H1 (cell line): ENCODE results near the gene RAPGEF5. TPM values are rescaled to one million over a fixed set of nuclear protein-coding genes. Genes with fewer than 3 reads are reported as not detected.

ENCODE experiments used
- CTCF ChIA-PET: fragments of 300-600 bp; sonication (Branson Sonifier 250); formaldehyde crosslinking; loops from one replicate; lab custom pipeline; 2021; ENCODE audit not compliant: partially characterized antibody; lab: Charles Lee
- POLR2A ChIA-PET: fragments of 300-600 bp; sonication (Branson Sonifier 250); formaldehyde crosslinking; loops from one replicate; lab custom pipeline; 2021; ENCODE audit warnings: inconsistent platforms; ENCODE audit not compliant: partially characterized antibody; lab: Charles Lee
- DNase-seq, 2 experiments: peaks; one replicate each; pipeline versions ENCODE4 v3.0.0 to v3.0.0-alpha.2; 2010 to 2022; ENCODE audit warnings: low spot score in 2 of 2, low read depth in 1 of 2, mixed read lengths in 1 of 2
- FAIRE-seq: peaks from 2 replicates; lab custom pipeline; 2011; peaks lifted over from hg19 to GRCh38; lab: Jason Lieb, UNC
- H2AFZ ChIP-seq: 2 replicates; pipeline ENCODE4 v1.8.1; 2012; ENCODE audit warnings: low read length, inconsistent platforms
- H2AK5ac ChIP-seq: 2 replicates; pipeline ENCODE4 v1.6.1; 2013; ENCODE audit warnings: low read depth, low read length
- H2BK120ac ChIP-seq: replicated peaks from 2 replicates; pipeline ENCODE3; 2013; ENCODE audit warnings: low read depth, low read length, inconsistent platforms
- H2BK12ac ChIP-seq: 2 replicates; pipeline ENCODE4 v1.6.1; 2013; ENCODE audit warnings: low read depth, low read length
- H2BK15ac ChIP-seq: 2 replicates; pipeline ENCODE4 v1.6.1; 2013; ENCODE audit warnings: low read length
- H2BK20ac ChIP-seq: 2 replicates; pipeline ENCODE4 v1.6.1; 2013; ENCODE audit warnings: low read length
- H2BK5ac ChIP-seq: 2 replicates; pipeline ENCODE4 v1.6.1; 2013; ENCODE audit warnings: low read depth, low read length
- H3K14ac ChIP-seq: 2 replicates; pipeline ENCODE4 v1.6.1; 2013; ENCODE audit warnings: inconsistent platforms; ENCODE audit not compliant: insufficient read length
- H3K18ac ChIP-seq: 2 replicates; pipeline ENCODE4 v1.6.1; 2013; ENCODE audit warnings: low read length; ENCODE audit errors: extremely low read depth
- H3K23ac ChIP-seq: 2 replicates; pipeline ENCODE4 v1.6.1; 2013; ENCODE audit warnings: inconsistent platforms; ENCODE audit not compliant: insufficient read length
- H3K23me2 ChIP-seq: 2 replicates; pipeline ENCODE4 v1.6.1; 2013; ENCODE audit warnings: low read depth, low read length
- H3K27ac ChIP-seq: 2 replicates; pipeline ENCODE4 v1.6.1; 2011; ENCODE audit warnings: low read depth, low read length, inconsistent platforms
- H3K27me3 ChIP-seq, 4 experiments: replicated peaks in 1 of 4; 1 replicate in 1 of 4; 2 replicates in 3 of 4; pipeline versions ENCODE4 v1.6.1 to v1.8.1; 2011 to 2013; ENCODE audit warnings: low read length in 3 of 4, mild to moderate bottlenecking in 3 of 4, inconsistent platforms in 2 of 4, mixed read lengths in 2 of 4, moderate library complexity in 1 of 4; ENCODE audit not compliant: control insufficient read depth in 3 of 4, insufficient read depth in 3 of 4; ENCODE audit errors: extremely low read depth in 1 of 4
- H3K36me3 ChIP-seq, 4 experiments: 2 replicates each; pipeline versions ENCODE4 v1.6.1 to v1.8.1; 2011 to 2013; ENCODE audit warnings: mild to moderate bottlenecking in 4 of 4, low read length in 3 of 4, moderate library complexity in 2 of 4, control low read depth in 1 of 4, inconsistent platforms in 1 of 4; ENCODE audit not compliant: insufficient read depth in 4 of 4, control insufficient read depth in 2 of 4
- H3K4ac ChIP-seq: replicated peaks from 2 replicates; pipeline ENCODE3; 2013; ENCODE audit warnings: low read length, low read depth, mixed read lengths, inconsistent platforms; ENCODE audit not compliant: insufficient read length
- H3K4me1 ChIP-seq, 4 experiments: replicated peaks in 1 of 4; 1 replicate in 1 of 4; 2 replicates in 3 of 4; pipeline versions ENCODE4 v1.6.1 to v1.8.1; 2011 to 2013; ENCODE audit warnings: low read length in 3 of 4, inconsistent platforms in 2 of 4, mixed read lengths in 1 of 4; ENCODE audit not compliant: insufficient read depth in 4 of 4, control insufficient read depth in 3 of 4
- H3K4me2 ChIP-seq, 2 experiments: 2 replicates each; pipeline versions ENCODE4 v1.6.1 to v1.8.1; 2011 to 2013; ENCODE audit warnings: low read depth in 2 of 2, low read length in 2 of 2, control low read depth in 1 of 2, inconsistent platforms in 1 of 2, mild to moderate bottlenecking in 1 of 2; ENCODE audit not compliant: insufficient read depth in 1 of 2
- H3K4me3 ChIP-seq, 4 experiments: fragments of 200-600, 300-600 bp in 1 of 4; sonication (generic), shearing (Covaris generic), sonication (Bioruptor Twin) in 1 of 4; 2 replicates each; pipeline versions ENCODE4 v1.5.1 to v1.8.1; 2011 to 2016; ENCODE audit warnings: low read length in 4 of 4, low read depth in 3 of 4, control low read depth in 2 of 4, inconsistent platforms in 2 of 4, mild to moderate bottlenecking in 2 of 4, mixed read lengths in 1 of 4, moderate library complexity in 1 of 4; ENCODE audit not compliant: insufficient read depth in 2 of 4; ENCODE audit errors: extremely low read depth in 1 of 4
- H3K56ac ChIP-seq: replicated peaks from 2 replicates; pipeline ENCODE3; 2013; ENCODE audit warnings: low read depth, mild to moderate bottlenecking, mixed read lengths, low read length, inconsistent platforms; ENCODE audit not compliant: insufficient read length
- H3K79me1 ChIP-seq: 2 replicates; pipeline ENCODE4 v1.6.1; 2013; ENCODE audit warnings: low read depth, low read length, control low read depth
- H3K79me2 ChIP-seq, 2 experiments: 2 replicates each; pipeline versions ENCODE4 v1.6.1 to v1.8.1; 2012 to 2013; ENCODE audit warnings: low read length in 2 of 2, mild to moderate bottlenecking in 2 of 2, inconsistent platforms in 1 of 2; ENCODE audit not compliant: insufficient read depth in 2 of 2, control insufficient read depth in 1 of 2
- H3K9ac ChIP-seq, 4 experiments: replicated peaks in 1 of 4; 1 replicate in 1 of 4; 2 replicates in 3 of 4; pipeline versions ENCODE4 v1.6.1 to v1.8.1; 2011 to 2013; ENCODE audit warnings: low read depth in 3 of 4, low read length in 3 of 4, control low read depth in 2 of 4, mild to moderate bottlenecking in 2 of 4, moderate library complexity in 2 of 4, inconsistent platforms in 1 of 4; ENCODE audit errors: extremely low read depth in 1 of 4
- H3K9me3 ChIP-seq, 2 experiments: 2 replicates each; pipeline versions ENCODE4 v1.6.1 to v1.8.1; 2012 to 2013; ENCODE audit warnings: mild to moderate bottlenecking in 2 of 2, moderate library complexity in 2 of 2, control low read depth in 1 of 2, inconsistent platforms in 1 of 2, low read depth in 1 of 2, low read length in 1 of 2, mixed read lengths in 1 of 2; ENCODE audit not compliant: insufficient read depth in 2 of 2
- H4K20me1 ChIP-seq, 2 experiments: replicated peaks in 1 of 2; 2 replicates each; pipeline versions ENCODE3 to v1.8.1; 2011 to 2013; ENCODE audit warnings: inconsistent platforms in 2 of 2, low read length in 2 of 2, mild to moderate bottlenecking in 1 of 2; ENCODE audit not compliant: insufficient read depth in 2 of 2, control insufficient read depth in 1 of 2
- H4K5ac ChIP-seq: 2 replicates; pipeline ENCODE4 v1.6.1; 2013; ENCODE audit warnings: low read length, low read depth, mixed read lengths, inconsistent platforms; ENCODE audit not compliant: insufficient read length
- H4K8ac ChIP-seq: 2 replicates; pipeline ENCODE4 v1.8.0; 2013; ENCODE audit warnings: mild to moderate bottlenecking, moderate library complexity, low read length, inconsistent platforms; ENCODE audit not compliant: insufficient read depth; ENCODE audit errors: extremely low read depth
- H4K91ac ChIP-seq: replicated peaks from 2 replicates; pipeline ENCODE3; 2013; ENCODE audit warnings: low read length, mixed read lengths, inconsistent platforms; ENCODE audit not compliant: insufficient read length
- BRCA1 ChIP-seq: IDR thresholded peaks from 2 replicates; pipeline ENCODE4 v1.6.1; 2012; ENCODE audit warnings: low read depth, low read length, improper control_type of control experiment
- TCF12 ChIP-seq: IDR thresholded peaks from 2 replicates; pipeline ENCODE4 v1.6.1; 2011; ENCODE audit warnings: low read depth, mild to moderate bottlenecking, low read length
- WGBS, 2 experiments: shearing (Covaris generic) in 1 of 2; methylation state at CpG; one replicate each; pipeline versions ENCODE4 v1.1.6 to v1.1.7; 2013 to 2015; ENCODE audit warnings: low lambda C conversion rate in 2 of 2, mixed read lengths in 2 of 2, inconsistent platforms in 1 of 2, low coverage in 1 of 2, missing lambda C conversion rate in 1 of 2; ENCODE audit not compliant: insufficient replicate concordance in 2 of 2, insufficient coverage in 1 of 2, insufficient read length in 1 of 2; ENCODE audit errors: extremely low coverage in 1 of 2, missing lambda C conversion rate in 1 of 2; 5-methylcytosine and 5-hydroxymethylcytosine counted together
- polyA plus RNA-seq, 7 experiments: library from polyadenylated mRNA; depleted of rRNA in 3 of 7; stranded (reverse) in 5 of 7; unstranded in 2 of 7; fragments of >200 nt in 5 of 7; fragments of 200-250 nt in 2 of 7; gene quantifications; 1 replicate in 5 of 7; 2 replicates in 1 of 7; 4 replicates in 1 of 7; pipeline versions ENCODE4 v1.2.1 to v1.2.3, GENCODE V29; 2011 to 2013; ENCODE audit warnings: missing spikeins in 2 of 7, mixed read lengths in 2 of 7
- total RNA-seq: library from RNA; stranded (reverse); fragmentation: NEBNext Ultra II Directional; extraction: Animal tissue kit (Norgen Biotek cat#: 25700); gene quantifications from 2 replicates; pipeline ENCODE4 v1.2.1, GENCODE V29; 2021

RAPGEF5 gene
- total and polyA plus RNA-seq, 2 of the 8 experiments (the other 6 are each of a cell fraction or from before 2014, with no cell fraction given) = 4.4 to 22.9 TPM

DNA sequence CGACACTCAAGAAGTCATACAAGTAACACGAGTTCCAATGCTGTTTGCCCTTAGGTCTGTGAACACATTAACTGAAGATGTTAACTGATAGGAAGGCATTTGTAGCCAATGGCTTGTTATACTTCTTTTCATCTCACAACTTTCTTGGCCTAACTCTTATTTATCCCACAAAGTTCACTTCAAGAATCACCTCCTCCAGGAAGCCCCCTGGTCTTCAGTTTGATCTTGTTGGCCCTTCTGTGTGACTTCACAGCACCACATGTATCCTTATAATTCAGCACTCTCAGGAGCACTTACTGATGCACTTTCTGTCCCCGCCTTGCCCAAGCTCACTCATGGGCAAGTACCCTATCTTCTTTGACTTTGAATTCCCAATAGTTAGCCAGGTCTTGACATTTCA is 159.6 kb downstream of the RAPGEF5 start:
- no peak overlapping the region for H4K5ac ChIP-seq
- H2BK5ac ChIP-seq = no peak overlapping the region
- no peak overlapping the region for H2BK120ac ChIP-seq
- no peak overlapping the region for H3K4me2 ChIP-seq
- no peak for FAIRE-seq
- no peak overlapping the region for H2BK15ac ChIP-seq
- H4K8ac ChIP-seq = no peak overlapping the region
- H3K4me1 ChIP-seq = peaks cover 0 to 15% (median 7%) of the 10 kb centered on the region in 4 experiments; a peak in 4 of 7 replicates
- H3K18ac ChIP-seq = no peak overlapping the region
- H2BK20ac ChIP-seq = no peak overlapping the region
- no peaks in the 10 kb centered on the region for H3K27me3 ChIP-seq
- H3K4ac ChIP-seq = no peak overlapping the region
- peaks cover 8% of the 10 kb centered on the region; the same call in 1 of the 2 replicates for H3K23me2 ChIP-seq
- H3K36me3 ChIP-seq = no peaks in the 10 kb centered on the region
- ChIA-PET CTCF (interaction anchor here (1.1 to 2.5 kb wide), 3 partner anchors 14 to 99 kb away, joined by 3 to 6 read pairs (median 5); no protein-coding TSS in a partner anchor), POLR2A (no interaction called here)
- H2AFZ ChIP-seq = no peak overlapping the region
- H3K23ac ChIP-seq = no peak overlapping the region
- H3K27ac ChIP-seq = no peak overlapping the region
- H3K14ac ChIP-seq = no peak overlapping the region
- H2BK12ac ChIP-seq = no peak overlapping the region
- no peak overlapping the region for H3K4me3 ChIP-seq
- H3K79me2 ChIP-seq = no peaks in the 10 kb centered on the region; a peak in 1 of 4 replicates
- H3K56ac ChIP-seq = no peak overlapping the region
- H3K9ac ChIP-seq = no peak overlapping the region
- DNase-seq = no peak
- peaks cover 4% of the 10 kb centered on the region in 2 experiments for H4K20me1 ChIP-seq
- H3K79me1 ChIP-seq = no peaks in the 10 kb centered on the region; the same call in 1 of the 2 replicates
- no peak overlapping the region for H2AK5ac ChIP-seq
- H4K91ac ChIP-seq = no peak overlapping the region
- H3K9me3 ChIP-seq = no peaks in the 10 kb centered on the region
- WGBS, 2 experiments = 78% methylated on average over 3 of the region's 3 CpGs; no CpG with 5 or more reads in 1 of the 2 experiments
- TF ChIP-seq BRCA1 (no peak), TCF12 (no peak)
